Left ventricle myocardium superior (tissue), 1 donor: Measurements from ENCODE around the gene LAMTOR1. TPM values are rescaled to one million over a fixed set of nuclear protein-coding genes. Genes with fewer than 3 reads are reported as not detected.

Experiments
- ATAC-seq: fragments of 200-7000 bp; cut with Tn5 transposase; one replicate; pipeline ENCODE4 v1.9.1; 2020; ENCODE audit warnings: mild to moderate bottlenecking, moderate library complexity
- DNase-seq: peaks from one replicate; pipeline ENCODE4 v3.0.0-alpha.2; 2020
- intact Hi-C: fragments of 100-400 bp; cut with micrococcal nuclease; formaldehyde crosslinking; loops from one replicate; pipeline ENCODE4 v1.11.0; 2022
- microRNA-seq: library from miRNA; unstranded; fragments of <30 nt; microRNA quantifications from one replicate; pipeline ENCODE4 v1.2.0, GENCODE V29; 2020; ENCODE audit warnings: borderline number of aligned reads
- total RNA-seq: library from RNA; stranded (reverse); fragmentation: NEBNext Ultra II Directional; extraction: Animal tissue kit (Norgen Biotek cat#: 25700); gene quantifications from one replicate; pipeline ENCODE4 v1.2.1, GENCODE V29; 2021
- donor health status: DM: no; HTN: yes; CAD: no; lungs with severe emphysema.

Gene LAMTOR1
- total RNA-seq, 1 donor from 2014 or later, result 75.6 TPM

DNA sequence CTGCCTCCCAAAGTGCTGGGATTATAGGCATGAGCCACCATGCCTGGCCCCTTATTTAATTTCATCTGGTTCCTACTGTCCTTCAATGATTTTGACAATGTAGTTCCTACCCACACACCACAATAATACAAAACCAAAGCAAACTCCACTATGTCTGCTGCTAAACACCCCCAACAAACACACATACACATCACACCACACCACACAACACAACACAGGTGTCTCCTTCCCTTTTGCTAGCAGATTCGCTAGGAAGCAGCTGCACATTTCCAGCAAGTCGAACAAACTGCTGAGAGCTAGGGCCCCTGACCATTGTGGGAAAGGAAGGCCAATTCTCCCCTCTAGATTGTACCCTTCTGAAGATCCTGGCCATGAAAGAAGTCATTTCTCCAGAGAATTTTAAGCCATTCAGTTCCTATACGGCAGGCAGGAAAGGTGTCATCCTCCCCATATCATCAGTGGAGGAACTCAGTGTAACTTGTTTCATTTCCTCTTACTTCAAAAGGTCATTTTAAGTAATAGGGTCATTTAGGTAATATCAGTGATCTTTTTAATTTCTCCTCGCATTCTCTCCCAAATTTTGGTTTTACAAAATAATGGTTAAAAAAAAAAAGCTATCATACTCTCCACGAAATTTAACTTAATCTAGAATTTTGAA lies 41.2 kb downstream of the LAMTOR1 start:
- ATAC-seq, result no peak
- intact Hi-C loops, result no loop called here
- DNase-seq, result no peak

DNA sequence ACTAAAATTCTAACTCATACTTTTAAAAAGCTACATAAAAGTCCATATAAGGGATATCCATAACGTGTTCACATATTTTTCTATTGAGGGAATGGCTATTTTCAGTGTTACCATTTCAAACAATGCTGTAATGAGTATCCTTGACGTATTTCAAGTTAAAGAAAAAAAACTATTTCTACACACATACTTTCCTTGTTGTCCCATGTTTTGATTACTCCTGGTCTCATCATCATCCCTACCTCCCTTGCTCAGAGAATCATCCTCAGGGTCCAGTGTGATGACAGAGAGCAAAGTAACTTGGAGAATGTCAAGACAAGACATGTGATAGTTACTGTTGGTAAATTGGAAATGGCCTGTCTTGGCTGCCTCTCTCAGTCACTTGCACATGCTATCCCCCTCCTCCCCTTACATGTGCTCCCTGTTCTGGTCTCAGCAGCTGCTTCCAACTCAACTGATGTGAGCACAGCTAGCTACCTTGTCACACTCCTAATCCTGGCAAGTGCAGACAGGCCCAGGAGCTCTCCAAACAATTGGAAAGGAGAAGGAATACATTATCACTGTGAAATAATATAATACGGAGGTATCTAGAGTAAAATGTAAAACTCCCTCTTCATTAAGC lies 44.6 kb downstream of the LAMTOR1 start:
- no peak for DNase-seq
- ATAC-seq, result peak; percentile 46
- intact Hi-C loops, result no loop called here

DNA sequence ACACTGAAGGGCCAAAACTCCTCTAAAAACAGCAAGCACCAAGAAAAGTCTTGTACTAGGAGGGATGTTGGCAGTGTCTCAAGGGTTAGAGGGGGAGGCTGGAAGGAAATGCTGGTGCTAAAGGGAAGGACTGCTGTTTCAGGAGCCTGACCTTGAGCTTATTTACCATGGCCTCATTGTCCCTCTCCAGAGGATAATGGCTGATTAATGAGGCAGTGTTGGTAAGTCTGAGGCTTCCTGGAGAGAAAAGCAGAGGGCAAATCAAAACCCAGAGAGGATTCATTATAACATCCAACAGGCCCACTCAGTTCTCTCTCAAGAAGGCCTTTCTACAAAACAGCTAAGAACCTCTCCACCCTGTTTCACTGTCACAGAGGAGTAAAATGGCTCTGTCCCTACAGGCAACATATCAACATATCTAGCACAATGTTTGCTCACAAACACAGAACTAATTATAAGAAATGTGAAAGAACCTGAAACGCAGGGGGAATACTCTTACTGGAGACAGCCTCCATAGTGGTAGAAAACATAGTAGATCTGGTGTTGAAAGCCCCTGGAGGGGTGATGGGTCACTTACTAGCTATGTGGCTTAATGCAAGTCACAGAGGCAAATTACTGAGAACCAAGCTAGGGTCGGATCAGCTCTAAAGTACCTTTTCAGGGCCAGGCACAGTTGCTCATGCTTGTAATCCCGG lies 54.2 kb downstream of the LAMTOR1 start:
- no peak for DNase-seq
- peak; percentile 31 for ATAC-seq
- intact Hi-C loops, result no loop called here

Small RNA genes within 50 kb of the gene (microRNA-seq; reads per million reads assigned to microRNA genes)
- not detected for gene MIR3165

Other genes starting within 250 kb of the LAMTOR1 start
- gene DEFB131B, start 224.8 kb downstream of the LAMTOR1 start, total RNA-seq, result not detected
- gene XNDC1N, start 174.7 kb downstream of the LAMTOR1 start, total RNA-seq, result 4.0 TPM
- 21.1 TPM for gene RNF121, start 174.3 kb downstream of the LAMTOR1 start, total RNA-seq
- gene IL18BP, start 104.4 kb downstream of the LAMTOR1 start, total RNA-seq, result 3.7 TPM
- 85.7 TPM for gene NUMA1, start 22.8 kb downstream of the LAMTOR1 start, total RNA-seq
- gene LRRC51, start 22.4 kb downstream of the LAMTOR1 start, total RNA-seq, result 5.4 TPM
- not detected for gene TOMT, start 2.6 kb upstream of the LAMTOR1 start, total RNA-seq
- gene ANAPC15, start 9.4 kb upstream of the LAMTOR1 start, total RNA-seq, result 51.7 TPM
- 1.2 TPM for gene FOLR3, start 32.4 kb upstream of the LAMTOR1 start, total RNA-seq
- 0.50 TPM for gene FOLR1, start 88.8 kb upstream of the LAMTOR1 start, total RNA-seq
- 21.9 TPM for gene FOLR2, start 113.5 kb upstream of the LAMTOR1 start, total RNA-seq
- gene INPPL1, start 121.5 kb upstream of the LAMTOR1 start, total RNA-seq, result 136 TPM
- not detected for gene PHOX2A, start 140.9 kb upstream of the LAMTOR1 start, total RNA-seq